ENCODE measurements around the gene THADA.

The THADA gene

DNA sequence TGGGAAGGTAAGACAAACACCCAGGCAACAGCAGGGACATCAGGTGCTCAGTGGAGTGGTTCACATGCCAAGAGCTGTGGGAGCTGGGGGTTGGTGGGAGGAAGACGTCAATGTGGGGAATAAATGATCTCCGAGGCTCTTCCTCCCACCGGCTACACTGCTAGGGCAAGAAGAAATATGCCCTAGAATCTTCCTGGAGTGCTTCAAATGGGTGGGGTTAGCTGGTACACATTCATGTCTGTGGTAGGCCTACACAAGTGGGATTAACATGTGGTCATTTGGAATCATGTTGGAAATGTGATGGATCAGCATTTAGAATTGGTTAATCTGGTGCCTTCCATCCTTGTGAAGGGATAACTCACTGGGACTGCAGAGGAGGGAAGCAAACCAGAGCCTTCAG is 357.0 kb downstream of the THADA start:
- H3K4me3 ChIP-seq (IDR thresholded peaks at IDR 0.05; ENCODE audit: insufficient read depth, low read depth, low read length), result no peak overlapping the region
- H3K4me1 ChIP-seq (ENCODE audit: low read depth, poor library complexity, severe bottlenecking), result peaks cover 8% of the 10 kb centered on the region
- H2AFZ ChIP-seq (ENCODE audit: low read depth), result no peak overlapping the region
- no peaks in the 10 kb centered on the region for H4K20me1 ChIP-seq (ENCODE audit: insufficient read depth)
- no peaks in the 10 kb centered on the region for H3K27me3 ChIP-seq (ENCODE audit: insufficient read depth, low read depth)
- no peaks in the 10 kb centered on the region for H3K79me2 ChIP-seq (ENCODE audit: insufficient read depth, low read depth)
- no peak overlapping the region for H3K4me2 ChIP-seq
- H3K27ac ChIP-seq, result no peak overlapping the region
- no peaks in the 10 kb centered on the region for H3K36me3 ChIP-seq (ENCODE audit: insufficient read depth)
- H3K9ac ChIP-seq, result no peak overlapping the region
- TF ChIP-seq, protein P1, sequence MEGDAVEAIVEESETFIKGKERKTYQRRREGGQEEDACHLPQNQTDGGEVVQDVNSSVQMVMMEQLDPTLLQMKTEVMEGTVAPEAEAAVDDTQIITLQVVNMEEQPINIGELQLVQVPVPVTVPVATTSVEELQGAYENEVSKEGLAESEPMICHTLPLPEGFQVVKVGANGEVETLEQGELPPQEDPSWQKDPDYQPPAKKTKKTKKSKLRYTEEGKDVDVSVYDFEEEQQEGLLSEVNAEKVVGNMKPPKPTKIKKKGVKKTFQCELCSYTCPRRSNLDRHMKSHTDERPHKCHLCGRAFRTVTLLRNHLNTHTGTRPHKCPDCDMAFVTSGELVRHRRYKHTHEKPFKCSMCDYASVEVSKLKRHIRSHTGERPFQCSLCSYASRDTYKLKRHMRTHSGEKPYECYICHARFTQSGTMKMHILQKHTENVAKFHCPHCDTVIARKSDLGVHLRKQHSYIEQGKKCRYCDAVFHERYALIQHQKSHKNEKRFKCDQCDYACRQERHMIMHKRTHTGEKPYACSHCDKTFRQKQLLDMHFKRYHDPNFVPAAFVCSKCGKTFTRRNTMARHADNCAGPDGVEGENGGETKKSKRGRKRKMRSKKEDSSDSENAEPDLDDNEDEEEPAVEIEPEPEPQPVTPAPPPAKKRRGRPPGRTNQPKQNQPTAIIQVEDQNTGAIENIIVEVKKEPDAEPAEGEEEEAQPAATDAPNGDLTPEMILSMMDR (conservative IDR thresholded peaks at IDR 0.05; ENCODE audit: low read depth, low read length), result no peak

GRCh38 chr2:43238176-43238575 is 357.7 kb downstream of the THADA start:
- H3K79me2 ChIP-seq (ENCODE audit: insufficient read depth, low read depth), result no peaks in the 10 kb centered on the region
- H3K4me1 ChIP-seq (ENCODE audit: low read depth, poor library complexity, severe bottlenecking), result peaks cover 8% of the 10 kb centered on the region
- no peak overlapping the region for H3K27ac ChIP-seq
- no peak overlapping the region for H3K9ac ChIP-seq
- no peaks in the 10 kb centered on the region for H3K36me3 ChIP-seq (ENCODE audit: insufficient read depth)
- TF ChIP-seq, protein P1 (conservative IDR thresholded peaks at IDR 0.05; ENCODE audit: low read depth, low read length), result no peak
- no peaks in the 10 kb centered on the region for H3K27me3 ChIP-seq (ENCODE audit: insufficient read depth, low read depth)
- H2AFZ ChIP-seq (ENCODE audit: low read depth), result no peak overlapping the region
- no peak overlapping the region for H3K4me3 ChIP-seq (IDR thresholded peaks at IDR 0.05; ENCODE audit: insufficient read depth, low read depth, low read length)
- no peak overlapping the region; the same call in 1 of the 2 replicates for H3K4me2 ChIP-seq
- H4K20me1 ChIP-seq (ENCODE audit: insufficient read depth), result no peaks in the 10 kb centered on the region

GRCh38 chr2:43233218-43234212 is 362.3 kb downstream of the THADA start:
- Histone ChIP-seq H3K4me3 (IDR thresholded peaks at IDR 0.05; ENCODE audit: insufficient read depth, low read depth, low read length) (no peak overlapping the region), H3K36me3 (ENCODE audit: insufficient read depth) (no peaks in the 10 kb centered on the region), H3K27ac (no peak overlapping the region), H3K9ac (no peak overlapping the region), H4K20me1 (ENCODE audit: insufficient read depth) (no peaks in the 10 kb centered on the region), H3K4me2 (no peak overlapping the region), H3K27me3 (ENCODE audit: insufficient read depth, low read depth) (no peaks in the 10 kb centered on the region), H3K4me1 (ENCODE audit: low read depth, poor library complexity, severe bottlenecking) (peaks cover 40% of the 10 kb centered on the region), H2AFZ (ENCODE audit: low read depth) (no peak overlapping the region), H3K79me2 (ENCODE audit: insufficient read depth, low read depth) (no peaks in the 10 kb centered on the region)
- TF ChIP-seq, protein P1 (conservative IDR thresholded peaks at IDR 0.05; ENCODE audit: low read depth, low read length), result no peak

DNA sequence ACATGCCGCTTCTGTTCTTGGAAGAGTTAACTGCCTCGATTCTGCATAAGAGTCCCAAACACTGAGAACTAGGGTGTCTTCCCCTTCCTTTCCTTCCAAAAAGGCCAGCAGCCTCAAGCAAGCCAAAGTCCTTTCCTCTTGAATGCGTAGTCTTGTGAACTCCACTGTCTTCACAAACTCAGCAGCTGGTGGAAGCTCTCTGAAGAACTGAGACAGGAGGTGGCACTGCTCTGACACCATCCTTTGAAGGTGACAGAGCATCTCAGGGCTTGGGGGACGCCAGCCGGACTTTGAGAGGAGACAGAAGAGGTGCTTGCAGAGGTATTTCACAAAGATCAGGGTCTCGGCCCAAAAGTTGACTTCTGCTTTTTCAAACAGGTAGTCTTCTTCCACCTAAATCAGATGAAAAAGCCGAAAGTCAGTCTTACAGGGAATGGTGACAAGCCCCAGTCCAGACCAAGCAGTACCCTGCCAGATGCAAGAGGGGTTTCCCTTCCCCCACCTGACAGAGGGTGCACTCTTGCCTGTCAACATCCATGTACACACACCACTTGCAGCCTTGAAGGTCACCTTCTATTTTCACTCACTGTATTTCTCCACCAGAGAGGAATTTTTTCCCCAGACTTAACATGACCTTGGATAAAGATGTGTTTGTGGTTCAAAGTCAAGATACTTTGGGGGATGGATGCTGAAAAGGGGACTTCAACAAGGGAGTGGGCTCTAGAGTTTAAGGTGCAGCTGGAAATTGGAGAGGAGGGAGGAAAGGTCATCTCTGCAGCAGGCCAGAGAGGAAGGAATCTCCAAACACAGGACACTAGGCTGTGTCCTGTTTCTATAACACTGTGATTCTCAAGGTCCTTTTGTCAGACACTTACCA is 364.6 kb downstream of the THADA start:
- H3K4me2 ChIP-seq, result no peak overlapping the region; the same call in 1 of the 2 replicates
- H3K79me2 ChIP-seq (ENCODE audit: insufficient read depth, low read depth), result peaks cover 8% of the 10 kb centered on the region; the same call in 1 of the 2 replicates
- H2AFZ ChIP-seq (ENCODE audit: low read depth), result no peak overlapping the region
- H3K27ac ChIP-seq, result no peak overlapping the region
- H3K9ac ChIP-seq, result no peak overlapping the region
- TF ChIP-seq, protein P1 (conservative IDR thresholded peaks at IDR 0.05; ENCODE audit: low read depth, low read length), result no peak
- H4K20me1 ChIP-seq (ENCODE audit: insufficient read depth), result no peaks in the 10 kb centered on the region
- no peak overlapping the region for H3K4me3 ChIP-seq (IDR thresholded peaks at IDR 0.05; ENCODE audit: insufficient read depth, low read depth, low read length)
- H3K4me1 ChIP-seq (ENCODE audit: low read depth, poor library complexity, severe bottlenecking), result peaks cover 40% of the 10 kb centered on the region
- H3K27me3 ChIP-seq (ENCODE audit: insufficient read depth, low read depth), result no peaks in the 10 kb centered on the region
- no peaks in the 10 kb centered on the region for H3K36me3 ChIP-seq (ENCODE audit: insufficient read depth)

Measured in KMS-11 (cell line).